HCT116 (cell line): ENCODE data around the gene TCIRG1. TPM values are rescaled to one million over a fixed set of nuclear protein-coding genes. Genes with fewer than 3 reads are reported as not detected.

Experiments
- ATAC-seq: fragments of 200-7000 bp; cut with Tn5 transposase; 2 replicates; pipeline ENCODE4 v1.9.1; 2020; ENCODE audit warnings: mild to moderate bottlenecking, moderate library complexity
- BruUV-seq: library from RNA; stranded (reverse); fragments of 400-500 nt; replicated peaks from 2 replicates; lab custom pipeline; 2021; lab: Mats Ljungman, UMichigan
- CTCF ChIA-PET: fragments of 300-600 bp; sonication (Branson Sonifier 250); formaldehyde crosslinking; loops from one replicate; lab custom pipeline; 2021; ENCODE audit warnings: antibody characterized with exemption; lab: Charles Lee
- POLR2A ChIA-PET: fragments of 300-600, 350-600 bp; sonication (Branson Sonifier 250); formaldehyde crosslinking; loops from one replicate; lab custom pipeline; 2021; ENCODE audit warnings: antibody characterized with exemption; lab: Charles Lee
- RAD21 ChIA-PET, 2 experiments: fragments of 300-600 bp; sonication (Branson Sonifier 250); formaldehyde crosslinking; loops; one replicate each; lab custom pipeline; 2023; ENCODE audit warnings: low total read pairs in 2 of 2; ENCODE audit not compliant: uncharacterized antibody in 2 of 2, unreplicated experiment in 2 of 2, low non-redundant PET in 1 of 2; lab: Charles Lee
- DNase-seq: peaks from one replicate; pipeline ENCODE4 v3.0.0-alpha.2; 2010; ENCODE audit warnings: low read depth, low spot score
- H2AFZ ChIP-seq: fragments of 200-600 bp; shearing (Covaris generic), sonication (generic); 2 replicates; pipeline ENCODE4 v1.6.1; 2017; ENCODE audit warnings: low read depth, mixed run types, mixed read lengths, antibody characterized with exemption, low read length; ENCODE audit not compliant: poor library complexity, severe bottlenecking
- H3K27ac ChIP-seq: 2 replicates; pipeline ENCODE4 v1.5.1; 2012; ENCODE audit warnings: low read depth, low read length
- H3K27me3 ChIP-seq: fragments of 200-600 bp; sonication (generic); 2 replicates; pipeline ENCODE4 v1.6.1; 2016; ENCODE audit warnings: mixed run types, low read length, mixed read lengths; ENCODE audit not compliant: insufficient read depth
- H3K36me3 ChIP-seq, 2 experiments: fragments of 200-500 bp in 1 of 2; fragments of 200-600 bp in 1 of 2; sonication (Bioruptor generic) in 1 of 2; sonication (generic) in 1 of 2; 2 replicates each; pipeline versions ENCODE4 v1.5.1 to v1.6.1; 2014 to 2016; ENCODE audit warnings: low read length in 2 of 2, inconsistent platforms in 1 of 2, mixed read lengths in 1 of 2, mixed run types in 1 of 2; ENCODE audit not compliant: insufficient read depth in 2 of 2, control insufficient read depth in 1 of 2
- H3K4me1 ChIP-seq, 2 experiments: fragments of 200-600 bp in 1 of 2; sonication (generic) in 1 of 2; 2 replicates each; pipeline versions ENCODE4 v1.5.1 to v1.6.1; 2012 to 2017; ENCODE audit warnings: low read length in 2 of 2, inconsistent platforms in 1 of 2, mild to moderate bottlenecking in 1 of 2, mixed read lengths in 1 of 2, mixed run types in 1 of 2, moderate library complexity in 1 of 2; ENCODE audit not compliant: insufficient read depth in 2 of 2, control insufficient read depth in 1 of 2
- H3K4me2 ChIP-seq: fragments of 200-600 bp; sonication (generic); 2 replicates; pipeline ENCODE4 v1.6.1; 2017; ENCODE audit warnings: mixed run types, low read length, mixed read lengths
- H3K4me3 ChIP-seq, 2 experiments: fragments of 200-600 bp in 1 of 2; sonication (generic) in 1 of 2; replicated peaks in 1 of 2; 2 replicates each; pipeline ENCODE4 v1.5.1; 2011 to 2016; ENCODE audit warnings: low read length in 2 of 2, control low read depth in 1 of 2, low read depth in 1 of 2, mild to moderate bottlenecking in 1 of 2, mixed read lengths in 1 of 2, mixed run types in 1 of 2
- H3K79me2 ChIP-seq: fragments of 200-600 bp; sonication (generic); 2 replicates; pipeline ENCODE4 v1.6.1; 2017; ENCODE audit warnings: mild to moderate bottlenecking, mixed run types, low read length, moderate library complexity, mixed read lengths; ENCODE audit not compliant: insufficient read depth
- H3K9ac ChIP-seq: fragments of 200-600 bp; sonication (generic); 2 replicates; pipeline ENCODE4 v1.6.1; 2016; ENCODE audit warnings: low read length, mixed read lengths
- H3K9me2 ChIP-seq: fragments of 200-600 bp; sonication (generic), shearing (Covaris generic); 2 replicates; pipeline ENCODE4 v1.6.1; 2017; ENCODE audit warnings: mixed run types, mild to moderate bottlenecking, moderate library complexity; ENCODE audit not compliant: insufficient read depth
- H3K9me3 ChIP-seq, 2 experiments: fragments of 200-500 bp in 1 of 2; fragments of 200-600 bp in 1 of 2; sonication (Bioruptor generic) in 1 of 2; sonication (generic) in 1 of 2; 2 replicates each; pipeline ENCODE4 v1.6.1; 2014 to 2017; ENCODE audit warnings: low read length in 2 of 2, mixed read lengths in 2 of 2, inconsistent platforms in 1 of 2, low read depth in 1 of 2, mild to moderate bottlenecking in 1 of 2, mixed run types in 1 of 2, moderate library complexity in 1 of 2; ENCODE audit not compliant: control insufficient read depth in 1 of 2, insufficient read depth in 1 of 2
- H4K20me1 ChIP-seq: fragments of 200-600 bp; sonication (generic), shearing (Covaris generic); 2 replicates; pipeline ENCODE4 v1.6.1; 2017; ENCODE audit warnings: mixed run types, mild to moderate bottlenecking, moderate library complexity; ENCODE audit not compliant: insufficient read depth
- ATF3 ChIP-seq: IDR thresholded peaks from 2 replicates; pipeline ENCODE4 v1.6.1; 2012
- CBX3 ChIP-seq: IDR thresholded peaks from 2 replicates; pipeline ENCODE4 v1.6.1; 2012; ENCODE audit warnings: low read depth
- CEBPB ChIP-seq: IDR thresholded peaks from 2 replicates; pipeline ENCODE4 v1.6.1; 2012; ENCODE audit warnings: low read depth
- CTCF ChIP-seq, 3 experiments: fragments of 200-600 bp in 1 of 3; sonication (generic) in 1 of 3; IDR thresholded peaks in 2 of 3; conservative IDR thresholded peaks in 1 of 3; 2 replicates each; pipeline ENCODE4 v1.5.1; 2012 to 2017; ENCODE audit warnings: low read depth in 2 of 3, low read length in 2 of 3, antibody characterized with exemption in 1 of 3, borderline replicate concordance in 1 of 3, control low read depth in 1 of 3, mild to moderate bottlenecking in 1 of 3, mixed read lengths in 1 of 3, mixed run types in 1 of 3, moderate library complexity in 1 of 3; ENCODE audit not compliant: insufficient read depth in 1 of 3
- EGR1 ChIP-seq: IDR thresholded peaks from 2 replicates; pipeline ENCODE4 v1.6.1; 2012; ENCODE audit warnings: low read depth
- JUND ChIP-seq: IDR thresholded peaks from 2 replicates; pipeline ENCODE4 v1.6.1; 2012
- POLR2AphosphoS5 ChIP-seq: IDR thresholded peaks from 2 replicates; pipeline ENCODE4 v1.6.1; 2011; ENCODE audit warnings: mild to moderate bottlenecking, low read depth, low read length, moderate library complexity
- RAD21 ChIP-seq: IDR thresholded peaks from 2 replicates; pipeline ENCODE4 v1.6.1; 2012; ENCODE audit warnings: low read depth, mild to moderate bottlenecking
- SIN3A ChIP-seq: IDR thresholded peaks from 2 replicates; pipeline ENCODE4 v1.6.1; 2012; ENCODE audit warnings: low read depth
- SP1 ChIP-seq: IDR thresholded peaks from 2 replicates; pipeline ENCODE4 v1.6.1; 2012; ENCODE audit warnings: low read depth
- SRF ChIP-seq: IDR thresholded peaks from 2 replicates; pipeline ENCODE4 v1.6.1; 2012; ENCODE audit warnings: low read depth
- TCF7L2 ChIP-seq: IDR thresholded peaks from 2 replicates; pipeline ENCODE4 v1.7.0; 2011; ENCODE audit warnings: borderline replicate concordance, inconsistent platforms; ENCODE audit not compliant: insufficient read depth, insufficient read length; ENCODE audit errors: extremely low read depth
- YY1 ChIP-seq: IDR thresholded peaks from 2 replicates; pipeline ENCODE4 v1.6.1; 2011; ENCODE audit warnings: low read length, low read depth, moderate library complexity, mild to moderate bottlenecking; ENCODE audit not compliant: insufficient replicate concordance; ENCODE audit errors: extremely low read depth
- ZBTB33 ChIP-seq: IDR thresholded peaks from 2 replicates; pipeline ENCODE4 v1.6.1; 2011; ENCODE audit warnings: mild to moderate bottlenecking, low read length, moderate library complexity; ENCODE audit not compliant: insufficient replicate concordance; ENCODE audit errors: extremely low read depth
- ZFX ChIP-seq: fragments of 450-650 bp; IDR thresholded peaks from 2 replicates; pipeline ENCODE4 v1.6.1; 2017
- ZNF274 ChIP-seq: fragments of 200-500 bp; sonication (Bioruptor generic); IDR thresholded peaks from 2 replicates; pipeline ENCODE4 v1.6.1; 2014; ENCODE audit warnings: mild to moderate bottlenecking, low read depth, low read length, inconsistent platforms
- intact Hi-C: fragments of 100-400 bp; cut with micrococcal nuclease; formaldehyde crosslinking; loops from 2 replicates; pipeline ENCODE4 v1.10.0; 2022
- total RNA-seq: library from RNA; stranded (reverse); gene quantifications from one replicate; pipeline ENCODE4 v1.2.1, GENCODE V29; 2021; ENCODE audit not compliant: unreplicated experiment

Gene TCIRG1
- total RNA-seq, 1 experiment from 2014 or later, result 101 TPM

GRCh38 chr11:68026391-68027105, 12.3 kb upstream of the TCIRG1 start:
- no peaks in the 10 kb centered on the region for H3K36me3 ChIP-seq
- peaks cover 0 to 5% of the 10 kb centered on the region in 2 experiments; a peak in 1 of 4 replicates for H3K9me3 ChIP-seq
- H3K27me3 ChIP-seq, result no peaks in the 10 kb centered on the region
- ATAC-seq (no peak), DNase-seq (no peak)
- no peak overlapping the region for H3K27ac ChIP-seq
- ChIA-PET RAD21 (no interaction called here), CTCF (no interaction called here), POLR2A (no interaction called here)
- H3K79me2 ChIP-seq, result peaks cover 9% of the 10 kb centered on the region
- no peaks in the 10 kb centered on the region for H4K20me1 ChIP-seq
- no peak overlapping the region for H3K4me2 ChIP-seq
- no peak overlapping the region for H3K4me3 ChIP-seq
- H3K4me1 ChIP-seq, result peaks cover 29 to 59% of the 10 kb centered on the region in 2 experiments
- BruUV-seq, result no TSS peak
- no peak overlapping the region for H2AFZ ChIP-seq
- intact Hi-C loops, result loop anchor here (5.0 kb wide), 1 partner anchor 181 kb away; no protein-coding TSS in a partner anchor
- TF ChIP-seq ZBTB33, result no peak
- no peak for TF ChIP-seq ATF3
- no peak for TF ChIP-seq ZNF274
- no peak for TF ChIP-seq CEBPB
- no peak for TF ChIP-seq YY1
- TF ChIP-seq SP1, result no peak
- no peak for TF ChIP-seq CTCF (IDR thresholded peaks at IDR 0.05 in 2 of 3, conservative IDR thresholded peaks at IDR 0.05 in 1 of 3; ENCODE audit: borderline replicate concordance in 1 of 3, insufficient read depth in 1 of 3, low read depth in 2 of 3, low read length in 2 of 3)
- TF ChIP-seq JUND, result no peak
- no peak for TF ChIP-seq TCF7L2
- no peak for TF ChIP-seq SIN3A
- no peak for TF ChIP-seq RAD21
- TF ChIP-seq ZFX, result no peak
- TF ChIP-seq CBX3, result no peak
- no peak for TF ChIP-seq EGR1
- TF ChIP-seq SRF, result no peak
- TF ChIP-seq POLR2AphosphoS5, result no peak
- H3K9ac ChIP-seq, result 0 out of 2 replicates have a peak overlapping the region, but pooled peaks have one; percentile 13
- H3K9me2 ChIP-seq, result no peaks in the 10 kb centered on the region
